PC-9 (cell line): ENCODE measurements around the gene ZFAND3. TPM values are rescaled to one million over a fixed set of nuclear protein-coding genes. Genes with fewer than 3 reads are reported as not detected.

Experiments used
- BruUV-seq: library from RNA; stranded (reverse); fragments of 400-500 nt; replicated peaks from 2 replicates; lab custom pipeline; 2021; lab: Mats Ljungman, UMichigan
- CTCF ChIA-PET: fragments of 300-600 bp; sonication (Branson Sonifier 250); formaldehyde crosslinking; loops from one replicate; lab custom pipeline; 2022; ENCODE audit warnings: antibody characterized with exemption; lab: Charles Lee
- POLR2A ChIA-PET: fragments of 300-600 bp; sonication (Branson Sonifier 250); formaldehyde crosslinking; loops from one replicate; lab custom pipeline; 2022; ENCODE audit warnings: antibody characterized with exemption; ENCODE audit not compliant: unreplicated experiment; lab: Charles Lee
- DNase-seq, 2 experiments: peaks; one replicate each; pipeline versions ENCODE4 v3.0.0 to v3.0.0-alpha.2; 2015 to 2022; ENCODE audit warnings: mixed read lengths in 1 of 2
- H2AFZ ChIP-seq: fragments of 200-600 bp; sonication (generic); 2 replicates; pipeline ENCODE4 v1.8.1; 2017; ENCODE audit warnings: antibody characterized with exemption
- H3F3A ChIP-seq: fragments of 200-600 bp; sonication (generic); 2 replicates; pipeline ENCODE4 v1.8.1; 2017; ENCODE audit warnings: antibody characterized with exemption, mild to moderate bottlenecking, low read depth; ENCODE audit not compliant: insufficient read depth
- H3K27ac ChIP-seq: fragments of 200-600 bp; sonication (generic); 2 replicates; pipeline ENCODE4 v1.6.1; 2016; ENCODE audit warnings: mixed run types
- H3K27me3 ChIP-seq: fragments of 200-600 bp; sonication (generic); 2 replicates; pipeline ENCODE4 v1.6.1; 2016; ENCODE audit warnings: low read depth, mixed run types; ENCODE audit not compliant: insufficient read depth
- H3K36me3 ChIP-seq: fragments of 200-600 bp; sonication (generic); 2 replicates; pipeline ENCODE4 v1.6.1; 2016; ENCODE audit warnings: low read depth, mixed run types
- H3K4me1 ChIP-seq: fragments of 200-600 bp; sonication (generic); replicated peaks from 2 replicates; pipeline ENCODE4 v1.6.1; 2016; ENCODE audit warnings: mixed run types; ENCODE audit not compliant: insufficient read depth
- H3K4me2 ChIP-seq: fragments of 200-600 bp; sonication (generic); 2 replicates; pipeline ENCODE4 v1.6.1; 2017; ENCODE audit warnings: mixed run types
- H3K4me3 ChIP-seq: fragments of 200-600 bp; sonication (generic); 2 replicates; pipeline ENCODE4 v1.6.1; 2016; ENCODE audit warnings: mixed run types
- H3K79me2 ChIP-seq: fragments of 200-600 bp; sonication (generic); 2 replicates; pipeline ENCODE4 v1.6.1; 2017; ENCODE audit warnings: low read depth, mixed run types
- H3K9me2 ChIP-seq: fragments of 200-600 bp; sonication (generic); 2 replicates; pipeline ENCODE4 v1.8.1; 2017; ENCODE audit warnings: mild to moderate bottlenecking; ENCODE audit not compliant: insufficient read depth
- H3K9me3 ChIP-seq: fragments of 200-600 bp; sonication (generic); 2 replicates; pipeline ENCODE4 v1.8.1; 2016; ENCODE audit warnings: low read depth; ENCODE audit not compliant: insufficient read depth
- H4K20me1 ChIP-seq: fragments of 200-600 bp; sonication (generic); 2 replicates; pipeline ENCODE4 v1.8.1; 2017; ENCODE audit not compliant: insufficient read depth
- CTCF ChIP-seq: fragments of 200-600 bp; sonication (generic); conservative IDR thresholded peaks from 2 replicates; pipeline ENCODE4 v1.6.1; 2017; ENCODE audit warnings: mixed run types, antibody characterized with exemption, mild to moderate bottlenecking, moderate library complexity
- EZH2 ChIP-seq: fragments of 200-600 bp; sonication (generic); IDR thresholded peaks from 2 replicates; pipeline ENCODE4 v1.8.0; 2017; ENCODE audit warnings: antibody characterized with exemption, low read depth
- intact Hi-C: fragments of 100-400 bp; cut with micrococcal nuclease; formaldehyde crosslinking; loops from one replicate; pipeline ENCODE4 v1.10.0; 2022; ENCODE audit not compliant: unreplicated experiment
- total RNA-seq: library from RNA; stranded (reverse); gene quantifications from 2 replicates; pipeline ENCODE4 v1.2.3, GENCODE V29; 2021

The ZFAND3 gene
- total RNA-seq, 1 experiment from 2014 or later, result 46.8 TPM

GRCh38 chr6:38178584-38178886 is 359.0 kb downstream of the ZFAND3 start:
- Histone ChIP-seq H3F3A (no peaks in the 10 kb centered on the region), H3K27me3 (no peaks in the 10 kb centered on the region), H3K9me3 (no peaks in the 10 kb centered on the region), H3K4me1 (no peaks in the 10 kb centered on the region), H3K4me3 (no peak overlapping the region), H3K36me3 (no peaks in the 10 kb centered on the region), H2AFZ (no peak overlapping the region), H3K4me2 (no peak overlapping the region), H3K79me2 (no peaks in the 10 kb centered on the region), H4K20me1 (no peaks in the 10 kb centered on the region), H3K27ac (no peak overlapping the region), H3K9me2 (no peaks in the 10 kb centered on the region)
- CTCF ChIA-PET, result interaction anchor here (0.6 to 0.7 kb wide), 2 partner anchors 133 to 595 kb away, joined by 7 to 8 read pairs; no protein-coding TSS in a partner anchor
- POLR2A ChIA-PET, result no interaction called here
- intact Hi-C loops, result no loop called here
- BruUV-seq, result no TSS peak
- DNase-seq, result no peak
- TF ChIP-seq CTCF (no peak), EZH2 (no peak)

- ChIA-PET CTCF (no interaction called here), POLR2A (no interaction called here)
- Histone ChIP-seq H2AFZ (no peak overlapping the region), H3K27me3 (no peaks in the 10 kb centered on the region), H4K20me1 (no peaks in the 10 kb centered on the region), H3K36me3 (no peaks in the 10 kb centered on the region), H3K9me2 (no peaks in the 10 kb centered on the region), H3K4me2 (no peak overlapping the region), H3K27ac (no peak overlapping the region), H3K9me3 (no peaks in the 10 kb centered on the region), H3K4me3 (no peak overlapping the region), H3K4me1 (no peaks in the 10 kb centered on the region), H3F3A (no peaks in the 10 kb centered on the region), H3K79me2 (no peaks in the 10 kb centered on the region)
- no peak for DNase-seq
- intact Hi-C loops, result no loop called here
- BruUV-seq, result no TSS peak
- TF ChIP-seq EZH2 (no peak), CTCF (no peak)
Measured at GRCh38 chr6:38179300-38179699, 359.8 kb downstream of the ZFAND3 start.

GRCh38 chr6:38179794-38180430 is 360.4 kb downstream of the ZFAND3 start:
- H3K27me3 ChIP-seq, result no peaks in the 10 kb centered on the region
- ChIA-PET POLR2A (no interaction called here), CTCF (no interaction called here)
- H3K4me1 ChIP-seq, result no peaks in the 10 kb centered on the region
- intact Hi-C loops, result no loop called here
- no peak overlapping the region for H3K27ac ChIP-seq
- no peak overlapping the region for H2AFZ ChIP-seq
- H4K20me1 ChIP-seq, result no peaks in the 10 kb centered on the region
- H3F3A ChIP-seq, result no peaks in the 10 kb centered on the region
- TF ChIP-seq EZH2, result no peak
- no peak for TF ChIP-seq CTCF
- no peaks in the 10 kb centered on the region for H3K9me3 ChIP-seq
- no peak overlapping the region for H3K4me2 ChIP-seq
- H3K9me2 ChIP-seq, result no peaks in the 10 kb centered on the region
- no peaks in the 10 kb centered on the region for H3K36me3 ChIP-seq
- H3K79me2 ChIP-seq, result no peaks in the 10 kb centered on the region
- BruUV-seq, result no TSS peak
- no peak for DNase-seq
- H3K4me3 ChIP-seq, result no peak overlapping the region
